WERI-Rb-1 (cell line): ENCODE data around the gene SRF.

Source experiments
- DNase-seq: peaks from one replicate; pipeline ENCODE4 v3.0.0-alpha.2; 2020
- H3K27ac ChIP-seq: fragments of 250-450 bp; sonication (Bioruptor Pico); 2 replicates; pipeline ENCODE4 v1.5.1; 2020; ENCODE audit warnings: mild to moderate bottlenecking, moderate library complexity
- H3K27me3 ChIP-seq: fragments of 250-450 bp; sonication (Bioruptor Pico); 2 replicates; pipeline ENCODE4 v1.5.1; 2021; ENCODE audit warnings: mild to moderate bottlenecking, low read depth, moderate library complexity; ENCODE audit not compliant: insufficient read depth, severe bottlenecking
- H3K36me3 ChIP-seq: fragments of 250-450 bp; sonication (Bioruptor Pico); 2 replicates; pipeline ENCODE4 v1.5.1; 2020; ENCODE audit warnings: mild to moderate bottlenecking, moderate library complexity
- H3K4me3 ChIP-seq: 2 replicates; pipeline ENCODE4 v1.5.1; 2011; ENCODE audit warnings: low read depth, mild to moderate bottlenecking, control low read depth, low read length
- H3K9me3 ChIP-seq: fragments of 250-450 bp; sonication (Bioruptor Pico); 2 replicates; pipeline ENCODE4 v1.5.1; 2021; ENCODE audit warnings: mild to moderate bottlenecking, moderate library complexity; ENCODE audit not compliant: severe bottlenecking
- CTCF ChIP-seq: IDR thresholded peaks from 2 replicates; pipeline ENCODE4 v1.5.1; 2011; ENCODE audit warnings: low read depth, mild to moderate bottlenecking, control low read depth, inconsistent platforms, low read length

Gene SRF

GRCh38 chr6:43199912-43200311 is 28.8 kb downstream of the SRF start:
- Histone ChIP-seq H3K36me3 (peaks cover 56% of the 10 kb centered on the region), H3K27ac (no peak overlapping the region), H3K27me3 (no peaks in the 10 kb centered on the region), H3K9me3 (no peaks in the 10 kb centered on the region), H3K4me3 (no peak overlapping the region)
- TF ChIP-seq CTCF, result no peak
- no peak for DNase-seq

GRCh38 chr6:43200541-43200940 is 29.5 kb downstream of the SRF start:
- H3K36me3 ChIP-seq, result peaks cover 55% of the 10 kb centered on the region
- TF ChIP-seq CTCF, result no peak
- no peak overlapping the region for H3K27ac ChIP-seq
- no peak for DNase-seq
- H3K27me3 ChIP-seq, result no peaks in the 10 kb centered on the region
- H3K9me3 ChIP-seq, result no peaks in the 10 kb centered on the region
- no peak overlapping the region for H3K4me3 ChIP-seq

- DNase-seq, result no peak
- Histone ChIP-seq H3K36me3 (peaks cover 42% of the 10 kb centered on the region), H3K27ac (no peak overlapping the region), H3K27me3 (no peaks in the 10 kb centered on the region), H3K9me3 (no peaks in the 10 kb centered on the region), H3K4me3 (no peak overlapping the region)
- no peak for TF ChIP-seq CTCF
These were observed 31.4 kb downstream of the SRF start for GRCh38 chr6:43202451-43202850.

- Histone ChIP-seq H3K36me3 (peaks cover 36% of the 10 kb centered on the region), H3K27ac (no peak overlapping the region), H3K9me3 (no peaks in the 10 kb centered on the region), H3K4me3 (no peak overlapping the region), H3K27me3 (no peaks in the 10 kb centered on the region)
- no peak for TF ChIP-seq CTCF
- no peak for DNase-seq
These were observed 32.1 kb downstream of the SRF start for GRCh38 chr6:43203029-43203717.

GRCh38 chr6:43203718-43204095 is 32.6 kb downstream of the SRF start:
- DNase-seq, result no peak
- no peaks in the 10 kb centered on the region for H3K27me3 ChIP-seq
- no peak overlapping the region for H3K4me3 ChIP-seq
- TF ChIP-seq CTCF, result no peak
- H3K27ac ChIP-seq, result no peak overlapping the region
- peaks cover 36% of the 10 kb centered on the region for H3K36me3 ChIP-seq
- H3K9me3 ChIP-seq, result no peaks in the 10 kb centered on the region
